GM19023 (cell line): ENCODE data around the gene ERFE.
A peak's percentile ranks its signal among the peaks of the same experiment; 100 is the strongest.

Source experiments
- ATAC-seq: cut with Tn5 transposase; IDR thresholded peaks from one replicate; pipeline ENCODE4 v1.9.1; 2021; ENCODE audit warnings: mild to moderate bottlenecking, moderate library complexity; ENCODE audit not compliant: unreplicated experiment

Gene ERFE

DNA sequence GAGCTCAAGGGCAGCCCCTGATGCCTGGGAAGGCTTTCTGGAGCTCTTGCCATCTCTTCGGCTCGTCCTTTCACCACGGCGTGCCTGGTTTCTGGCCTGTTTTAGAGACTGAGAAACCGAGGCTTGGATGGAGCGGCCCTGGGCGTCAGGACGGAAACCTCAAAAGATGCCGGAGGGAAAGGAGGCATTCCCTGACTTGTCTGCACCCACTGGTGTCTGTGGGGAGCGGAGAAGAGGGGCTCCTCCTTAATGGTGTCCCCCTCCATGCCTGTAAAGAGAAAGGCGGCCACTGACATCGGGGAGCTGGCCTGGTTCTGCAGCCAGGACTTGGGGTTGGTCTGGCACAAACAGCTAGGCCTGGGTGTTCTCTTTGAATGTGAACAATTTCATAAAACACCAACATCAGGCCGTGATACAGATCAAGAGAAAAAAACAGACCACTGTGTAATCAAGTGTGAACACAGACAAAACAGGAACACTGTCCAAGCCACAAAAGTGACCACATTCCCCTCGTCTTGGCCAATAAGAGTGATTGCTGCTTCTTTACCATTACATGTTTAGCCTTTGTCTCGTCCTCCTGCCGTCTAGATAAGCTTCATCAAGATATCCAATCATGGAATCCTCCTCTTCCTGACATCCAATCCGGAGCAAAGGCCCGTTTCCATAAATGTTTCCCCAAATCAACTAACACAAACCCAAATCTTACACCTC is 45.4 kb downstream of the ERFE start:
- ATAC-seq = peak; percentile 9

DNA sequence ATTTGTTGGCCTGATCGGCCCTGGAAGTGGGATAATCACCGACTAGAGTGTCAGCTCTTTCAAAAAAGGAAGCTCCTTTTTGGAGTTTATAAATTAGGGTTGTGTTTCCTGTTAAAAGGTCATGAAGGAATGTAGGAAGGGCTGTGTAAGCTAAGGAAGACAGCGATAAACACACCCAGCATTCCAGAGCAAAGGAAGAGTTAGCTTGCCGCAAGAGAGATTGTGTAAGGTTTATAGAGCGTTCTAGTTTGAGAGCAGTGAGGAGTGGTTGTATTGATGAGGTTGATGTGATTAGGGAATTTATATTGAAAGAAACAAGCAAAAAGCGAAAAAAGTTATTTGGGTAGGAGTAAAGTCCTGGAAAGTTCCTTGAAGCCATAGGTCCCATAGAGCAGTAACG is 48.2 kb downstream of the ERFE start:
- no peak for ATAC-seq

DNA sequence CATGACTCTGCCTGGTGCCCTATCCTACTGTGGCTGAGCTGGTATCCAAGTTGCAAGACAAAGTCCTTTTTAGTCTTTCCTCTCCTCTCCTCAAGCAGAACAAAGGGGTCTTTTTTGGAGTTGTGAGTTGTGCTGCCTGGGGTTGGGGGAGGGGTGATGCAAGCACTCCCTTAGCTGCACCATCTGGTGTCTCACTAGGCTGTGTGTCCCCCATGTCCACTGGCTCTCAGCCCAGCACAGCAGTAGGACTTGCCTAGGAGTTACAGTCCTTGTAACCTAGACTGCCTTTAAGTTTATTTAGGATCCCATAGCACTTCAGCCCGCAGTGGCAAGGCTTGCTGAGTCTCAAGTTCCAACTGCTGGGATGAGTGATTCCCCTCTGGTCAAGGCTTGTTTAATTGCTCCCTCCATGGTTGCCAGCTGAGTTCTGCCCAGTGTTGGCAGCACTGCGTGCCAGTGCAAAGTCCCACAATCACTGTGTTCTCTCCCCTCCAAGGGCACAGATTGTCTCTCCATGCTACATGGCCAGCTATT is 57.9 kb downstream of the ERFE start:
- ATAC-seq = no peak
